Activated CD4-positive, alpha-beta T cell treated with anti-CD3 and anti-CD28 coated beads, Interleukin-2, amount 10 ng/mL, durations not matched to agents 7 days and 5 days (primary cell): Measurements from ENCODE around the gene SNAP29. TPM values are rescaled to one million over a fixed set of nuclear protein-coding genes. Genes with fewer than 3 reads are reported as not detected.
"Not testable (repeated sequence)": the region's sequence is repeated elsewhere in the genome, so short reads cannot be mapped to it uniquely, and the experiment has no call there.

ENCODE experiments used
- CTCF ChIA-PET: fragments of 350-600 bp; sonication (Branson Sonifier 250); formaldehyde crosslinking; loops from one replicate; lab custom pipeline; 2021; ENCODE audit warnings: antibody characterized with exemption; lab: Charles Lee
- POLR2A ChIA-PET: fragments of 350-600 bp; sonication (Branson Sonifier 250); formaldehyde crosslinking; loops from one replicate; lab custom pipeline; 2021; ENCODE audit warnings: antibody characterized with exemption; lab: Charles Lee
- DNase-seq: peaks from one replicate; pipeline ENCODE4 v3.0.0-alpha.2; 2020
- H3K27ac Mint-ChIP-seq: one replicate; pipeline ENCODE4 v1.8.0; 2021; ENCODE audit warnings: mild to moderate bottlenecking, moderate library complexity, mixed read lengths
- H3K27me3 Mint-ChIP-seq: one replicate; pipeline ENCODE4 v1.8.0; 2021; ENCODE audit warnings: mixed read lengths
- H3K36me3 Mint-ChIP-seq: one replicate; pipeline ENCODE4 v1.8.0; 2021; ENCODE audit warnings: low read depth, mixed read lengths
- H3K4me1 Mint-ChIP-seq: one replicate; pipeline ENCODE4 v1.8.0; 2021; ENCODE audit warnings: mixed read lengths
- H3K4me3 Mint-ChIP-seq: one replicate; pipeline ENCODE4 v1.8.0; 2021; ENCODE audit warnings: mild to moderate bottlenecking, moderate library complexity, mixed read lengths
- H3K9me3 Mint-ChIP-seq: one replicate; pipeline ENCODE4 v1.8.0; 2021; ENCODE audit warnings: mixed read lengths
- total RNA-seq, 2 experiments: library from RNA; stranded (reverse); gene quantifications; one replicate each; pipeline ENCODE4 v1.2.3, GENCODE V29; 2021

The SNAP29 gene
- total RNA-seq, 2 experiments from 2014 or later, result 29.6 to 36.0 TPM

GRCh38 chr22:20899827-20900423 lies 41.1 kb downstream of the SNAP29 start:
- ChIA-PET CTCF (interaction anchor here (2.0 kb wide), 1 partner anchor 17 kb away, joined by 4 read pairs; the partner anchor contains the start of gene CRKL), POLR2A (interaction anchor here (0.8 kb wide), 1 partner anchor 77 kb away, joined by 3 read pairs; no protein-coding TSS in a partner anchor)
- H3K36me3 Mint-ChIP-seq, result no peaks in the 10 kb centered on the region
- no peak for DNase-seq
- H3K27ac Mint-ChIP-seq, result no peak overlapping the region
- peaks cover 5% of the 10 kb centered on the region for H3K4me1 Mint-ChIP-seq
- H3K4me3 Mint-ChIP-seq, result no peak overlapping the region
- H3K9me3 Mint-ChIP-seq, result no peaks in the 10 kb centered on the region
- peaks cover 5% of the 10 kb centered on the region for H3K27me3 Mint-ChIP-seq

GRCh38 chr22:20901093-20902033 lies 42.6 kb downstream of the SNAP29 start:
- H3K9me3 Mint-ChIP-seq, DNase-seq, CTCF ChIA-PET, H3K27me3 Mint-ChIP-seq, H3K4me1 Mint-ChIP-seq, POLR2A ChIA-PET, H3K4me3 Mint-ChIP-seq, H3K36me3 Mint-ChIP-seq, H3K27ac Mint-ChIP-seq: not testable (repeated sequence)

- peaks cover 11% of the 10 kb centered on the region for H3K27me3 Mint-ChIP-seq
- peaks cover 5% of the 10 kb centered on the region for H3K4me1 Mint-ChIP-seq
- ChIA-PET POLR2A (no interaction called here), CTCF (interaction anchor here (0.7 to 3.8 kb wide), 3 partner anchors 10 to 17 kb away, joined by 3 to 22 read pairs (median 3); partner anchors contain the start of gene CRKL)
- H3K27ac Mint-ChIP-seq, result peak overlapping the region; percentile 64
- H3K4me3 Mint-ChIP-seq, result no peak overlapping the region
- no peaks in the 10 kb centered on the region for H3K36me3 Mint-ChIP-seq
- DNase-seq, result no peak
- H3K9me3 Mint-ChIP-seq, result no peaks in the 10 kb centered on the region
These were observed 44.3 kb downstream of the SNAP29 start for GRCh38 chr22:20903093-20903492.

GRCh38 chr22:20904008-20904979 lies 45.5 kb downstream of the SNAP29 start:
- no peaks in the 10 kb centered on the region for H3K9me3 Mint-ChIP-seq
- ChIA-PET CTCF (interaction anchor here (0.6 to 3.8 kb wide), 2 partner anchors 12 to 1027 kb away, joined by 4 to 22 read pairs; partner anchors contain the start of gene CRKL), POLR2A (no interaction called here)
- H3K27me3 Mint-ChIP-seq, result peaks cover 11% of the 10 kb centered on the region
- peaks cover 5% of the 10 kb centered on the region for H3K4me1 Mint-ChIP-seq
- no peak for DNase-seq
- H3K36me3 Mint-ChIP-seq, result no peaks in the 10 kb centered on the region
- H3K4me3 Mint-ChIP-seq, result no peak overlapping the region
- no peak overlapping the region for H3K27ac Mint-ChIP-seq

- Mint-ChIP-seq H3K36me3 (no peaks in the 10 kb centered on the region), H3K9me3 (no peaks in the 10 kb centered on the region), H3K27ac (no peak overlapping the region), H3K4me3 (no peak overlapping the region), H3K27me3 (peaks cover 11% of the 10 kb centered on the region), H3K4me1 (peaks cover 7% of the 10 kb centered on the region)
- ChIA-PET POLR2A (no interaction called here), CTCF (interaction anchor here (0.6 to 3.8 kb wide), 2 partner anchors 11 to 1027 kb away, joined by 4 to 22 read pairs; partner anchors contain the start of gene CRKL)
- no peak for DNase-seq
These were observed 46.2 kb downstream of the SNAP29 start for GRCh38 chr22:20904980-20905355.

- Mint-ChIP-seq H3K4me1 (peaks cover 8% of the 10 kb centered on the region), H3K36me3 (no peaks in the 10 kb centered on the region), H3K9me3 (no peaks in the 10 kb centered on the region), H3K4me3 (no peak overlapping the region), H3K27ac (no peak overlapping the region), H3K27me3 (peaks cover 11% of the 10 kb centered on the region)
- ChIA-PET CTCF (interaction anchor here (3.8 kb wide), 1 partner anchor 11 kb away, joined by 22 read pairs; the partner anchor contains the start of gene CRKL), POLR2A (no interaction called here)
- no peak for DNase-seq
These were observed 46.9 kb downstream of the SNAP29 start for GRCh38 chr22:20905415-20906386.

GRCh38 chr22:20906387-20906767 lies 47.6 kb downstream of the SNAP29 start:
- H3K27ac Mint-ChIP-seq, result no peak overlapping the region
- POLR2A ChIA-PET, result no interaction called here

GRCh38 chr22:20908717-20909116 lies 49.9 kb downstream of the SNAP29 start:
- POLR2A ChIA-PET, DNase-seq, H3K9me3 Mint-ChIP-seq, H3K36me3 Mint-ChIP-seq, H3K4me1 Mint-ChIP-seq, H3K27ac Mint-ChIP-seq, CTCF ChIA-PET, H3K4me3 Mint-ChIP-seq: not testable (repeated sequence)
- peaks cover 11% of the 10 kb centered on the region for H3K27me3 Mint-ChIP-seq

More at GRCh38 chr22:20906387-20906767, 47.6 kb downstream of the SNAP29 start:
- no peaks in the 10 kb centered on the region for H3K9me3 Mint-ChIP-seq
- CTCF ChIA-PET, result interaction anchor here (0.6 to 3.8 kb wide), 3 partner anchors 10 to 701 kb away, joined by 3 to 22 read pairs (median 4); partner anchors contain the start of gene CRKL
- peaks cover 11% of the 10 kb centered on the region for H3K27me3 Mint-ChIP-seq
- no peaks in the 10 kb centered on the region for H3K36me3 Mint-ChIP-seq
- H3K4me1 Mint-ChIP-seq, result peaks cover 8% of the 10 kb centered on the region
- H3K4me3 Mint-ChIP-seq, result no peak overlapping the region
- DNase-seq, result no peak

- H3K4me1 Mint-ChIP-seq, result peaks cover 8% of the 10 kb centered on the region
- CTCF ChIA-PET, result interaction anchor here (0.6 kb wide), 2 partner anchors 11 to 147 kb away, joined by 4 read pairs; no protein-coding TSS in a partner anchor
- no peaks in the 10 kb centered on the region for H3K36me3 Mint-ChIP-seq
- no peaks in the 10 kb centered on the region for H3K9me3 Mint-ChIP-seq
- no peak for DNase-seq
- H3K4me3 Mint-ChIP-seq, result no peak overlapping the region
- POLR2A ChIA-PET, result no interaction called here
- peak overlapping the region; percentile 68 for H3K27ac Mint-ChIP-seq
- H3K27me3 Mint-ChIP-seq, result peaks cover 10% of the 10 kb centered on the region
These were observed 50.9 kb downstream of the SNAP29 start for GRCh38 chr22:20909543-20910303.

GRCh38 chr22:20912494-20912893 lies 53.7 kb downstream of the SNAP29 start:
- POLR2A ChIA-PET, result no interaction called here
- no peak for DNase-seq
- no peaks in the 10 kb centered on the region for H3K9me3 Mint-ChIP-seq
- peaks cover 23% of the 10 kb centered on the region for H3K4me1 Mint-ChIP-seq
- no peaks in the 10 kb centered on the region for H3K36me3 Mint-ChIP-seq
- H3K4me3 Mint-ChIP-seq, result no peak overlapping the region
- CTCF ChIA-PET, result no interaction called here
- no peaks in the 10 kb centered on the region for H3K27me3 Mint-ChIP-seq
- no peak overlapping the region for H3K27ac Mint-ChIP-seq
